GM19023 (cell line): ENCODE data around the gene TXNRD2.
"Not testable (repeated sequence)": the region's sequence is repeated elsewhere in the genome, so short reads cannot be mapped to it uniquely, and the experiment has no call there.

Experiments used
- ATAC-seq: cut with Tn5 transposase; IDR thresholded peaks from one replicate; pipeline ENCODE4 v1.9.1; 2021; ENCODE audit warnings: mild to moderate bottlenecking, moderate library complexity; ENCODE audit not compliant: unreplicated experiment

Gene TXNRD2

GRCh38 chr22:19929586-19930550 is 11.8 kb downstream of the TXNRD2 start:
- no peak for ATAC-seq

GRCh38 chr22:19928207-19928606 is 13.4 kb downstream of the TXNRD2 start:
- no peak for ATAC-seq

GRCh38 chr22:19927696-19928095 is 13.9 kb downstream of the TXNRD2 start:
- no peak for ATAC-seq

- not testable (repeated sequence) for ATAC-seq
Observed at GRCh38 chr22:19926028-19926427, 15.6 kb downstream of the TXNRD2 start.

GRCh38 chr22:19923914-19924513 is 17.6 kb downstream of the TXNRD2 start:
- ATAC-seq, result no peak

GRCh38 chr22:19921544-19922081 is 20.0 kb downstream of the TXNRD2 start:
- no peak for ATAC-seq

GRCh38 chr22:19919701-19920363 is 21.8 kb downstream of the TXNRD2 start:
- ATAC-seq, result no peak

GRCh38 chr22:19918332-19919106 is 23.1 kb downstream of the TXNRD2 start:
- ATAC-seq, result no peak

- no peak for ATAC-seq
Observed at GRCh38 chr22:19917389-19918138, 24.1 kb downstream of the TXNRD2 start.

GRCh38 chr22:19916941-19917340 is 24.7 kb downstream of the TXNRD2 start:
- ATAC-seq, result no peak

- ATAC-seq, result no peak
Observed at GRCh38 chr22:19916006-19916405, 25.6 kb downstream of the TXNRD2 start.

- ATAC-seq, result no peak
Observed at GRCh38 chr22:19915287-19915954, 26.2 kb downstream of the TXNRD2 start.

- no peak for ATAC-seq
Observed at GRCh38 chr22:19914201-19914943, 27.2 kb downstream of the TXNRD2 start.

- no peak for ATAC-seq
Observed at GRCh38 chr22:19913337-19913936, 28.2 kb downstream of the TXNRD2 start.

GRCh38 chr22:19912271-19912999 is 29.2 kb downstream of the TXNRD2 start:
- ATAC-seq, result no peak

GRCh38 chr22:19911540-19912270 is 29.9 kb downstream of the TXNRD2 start:
- ATAC-seq, result no peak

- ATAC-seq, result no peak
Observed at GRCh38 chr22:19910180-19910744, 31.4 kb downstream of the TXNRD2 start.
